Urothelium cell line (cell line): ENCODE data around the gene ZNF629.

Experiments
- DNase-seq: peaks from one replicate; pipeline ENCODE4 v3.0.0; 2011; ENCODE audit warnings: low spot score, mixed read lengths
- FAIRE-seq: peaks from 2 replicates; lab custom pipeline; 2011; peaks lifted over from hg19 to GRCh38; lab: Jason Lieb, UNC

ZNF629 gene

GRCh38 chr16:30786115-30786935, 680 bp downstream of the ZNF629 start:
- peak; percentile 63 for DNase-seq
- no peak for FAIRE-seq

DNA sequence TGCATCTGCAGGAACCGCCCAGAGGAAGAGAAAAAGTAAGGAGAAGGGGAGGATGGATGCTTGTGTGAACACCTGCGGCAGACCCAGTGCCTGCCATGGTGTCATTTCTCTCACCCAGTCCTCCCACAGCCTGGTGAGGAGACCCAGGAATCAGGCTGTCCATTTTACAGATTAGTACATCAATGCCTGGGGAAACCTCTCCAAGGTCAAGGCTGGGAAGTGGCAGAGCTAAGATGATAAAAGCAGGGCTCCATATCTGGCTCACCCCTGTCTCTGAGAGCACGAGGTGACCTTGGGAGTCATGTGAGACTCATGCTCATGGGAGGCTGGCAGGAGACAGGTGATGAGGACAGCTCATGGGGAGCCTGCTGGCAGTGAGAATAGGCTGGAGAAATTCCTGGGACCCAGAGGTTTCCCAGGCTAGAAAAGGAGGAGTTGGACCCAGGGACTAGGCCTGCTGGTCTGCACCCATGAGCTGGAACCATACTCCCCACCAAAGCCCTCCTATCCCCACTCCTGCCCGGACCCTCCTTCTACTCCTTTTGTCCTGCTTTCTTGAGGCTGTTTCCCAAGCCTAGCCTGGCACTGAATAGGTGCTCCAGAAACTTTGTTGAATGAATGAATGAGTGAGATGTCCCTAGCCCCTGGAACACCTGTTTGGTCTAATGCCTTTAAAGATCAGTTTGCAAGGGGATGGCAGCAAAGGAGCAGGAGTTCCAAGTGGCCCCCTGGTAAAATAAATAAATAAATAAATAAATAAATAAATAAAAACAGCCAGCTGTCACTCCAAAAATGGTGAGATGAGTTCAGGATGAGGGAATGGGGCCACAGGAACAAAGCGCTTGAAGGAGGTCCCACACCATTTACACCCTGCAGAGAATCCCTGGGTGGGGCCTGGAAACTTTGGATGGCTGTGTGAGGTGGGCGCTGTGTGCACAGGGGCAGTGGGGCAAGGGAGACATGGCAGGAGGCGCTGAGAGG, 1.6 kb downstream of the ZNF629 start:
- DNase-seq = no peak
- no peak for FAIRE-seq

GRCh38 chr16:30784215-30784614, 2.8 kb downstream of the ZNF629 start:
- FAIRE-seq = no peak

DNA sequence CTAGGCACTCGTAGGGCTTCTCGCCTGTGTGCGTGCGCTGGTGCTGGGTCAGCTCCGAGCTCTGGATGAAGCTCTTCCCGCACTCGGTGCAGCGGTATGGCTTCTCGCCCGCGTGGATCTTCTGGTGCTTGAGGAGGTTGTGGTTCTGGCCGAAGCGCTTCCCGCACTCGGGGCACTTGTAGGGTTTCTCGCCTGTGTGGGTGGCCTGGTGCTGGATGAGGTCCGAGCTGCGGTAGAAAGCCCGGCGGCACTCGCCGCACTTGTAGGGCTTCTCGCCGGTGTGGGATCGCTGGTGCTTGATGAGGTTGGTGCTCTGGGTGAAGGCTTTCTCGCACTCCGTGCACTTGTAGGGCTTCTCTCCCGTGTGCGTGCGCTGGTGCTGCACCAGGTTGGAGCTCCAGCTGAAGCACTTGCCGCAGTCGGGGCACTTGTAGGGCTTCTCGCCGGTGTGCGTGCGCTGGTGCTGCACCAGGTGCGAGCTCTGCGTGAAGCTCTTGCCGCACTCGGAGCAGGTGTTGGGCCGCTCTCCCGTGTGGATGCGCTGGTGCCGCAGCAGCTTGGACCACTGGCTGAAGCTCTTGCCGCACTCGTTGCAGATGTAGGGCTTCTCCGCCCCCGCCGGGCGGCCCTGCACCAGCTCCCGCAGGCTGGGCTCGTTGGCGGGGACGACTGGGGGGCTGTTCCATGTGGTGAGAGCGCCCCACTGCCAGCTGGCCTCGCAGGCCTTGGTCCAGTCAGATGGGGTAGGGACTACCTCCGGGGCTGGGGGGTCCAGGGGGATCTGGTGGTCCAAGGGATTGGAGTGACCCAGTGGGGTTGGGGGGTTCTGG, 3.5 kb downstream of the ZNF629 start:
- no peak for DNase-seq
- no peak for FAIRE-seq

More at GRCh38 chr16:30784215-30784614, 2.8 kb downstream of the ZNF629 start:
- DNase-seq = no peak

- FAIRE-seq (no peak), DNase-seq (no peak)
These were observed 4.3 kb downstream of the ZNF629 start for GRCh38 chr16:30782486-30783279.

DNA sequence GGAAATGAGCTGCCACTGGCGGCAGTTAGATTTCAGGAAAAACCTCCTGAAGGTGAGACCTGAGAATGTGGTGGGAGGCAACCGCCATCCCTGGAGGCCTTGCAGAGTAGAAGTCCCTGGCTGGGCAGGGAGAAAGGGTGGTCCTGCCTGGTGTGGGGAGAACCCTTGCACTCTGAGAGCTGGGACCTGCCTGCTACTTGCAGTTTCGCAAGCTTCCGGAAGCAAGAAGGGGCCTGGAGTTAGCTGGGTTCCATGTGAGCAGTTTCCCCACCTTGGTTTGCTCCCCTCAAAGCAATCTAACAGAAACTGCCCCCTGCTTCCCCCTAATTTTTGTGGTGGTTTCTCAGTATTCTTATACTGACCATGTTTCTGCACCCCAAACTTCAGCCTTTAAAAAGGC, 6.5 kb downstream of the ZNF629 start:
- FAIRE-seq = no peak
- DNase-seq = no peak

DNA sequence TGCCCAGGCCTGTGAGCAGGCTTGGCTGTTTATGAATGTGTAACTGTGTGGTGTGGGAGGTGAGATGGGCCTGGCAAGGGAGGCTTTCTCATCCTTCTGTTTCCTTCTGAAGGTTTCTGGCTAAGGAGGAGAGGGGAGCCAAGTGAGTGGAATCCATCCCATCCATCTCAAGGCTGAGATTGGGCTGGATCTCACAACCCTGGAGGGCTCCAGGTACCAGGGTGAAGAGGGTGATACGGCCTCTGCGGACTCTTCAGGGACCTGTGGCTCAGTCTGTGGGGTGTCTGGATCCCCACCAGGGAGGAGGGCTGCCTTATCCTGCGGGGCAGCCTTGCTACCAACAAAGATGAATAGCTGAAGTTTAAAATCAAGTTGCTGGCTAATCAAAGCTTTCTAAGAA, 7.0 kb downstream of the ZNF629 start:
- no peak for FAIRE-seq
- DNase-seq = no peak

- FAIRE-seq = no peak
- no peak for DNase-seq
These were observed 7.4 kb downstream of the ZNF629 start for GRCh38 chr16:30779596-30779995.

GRCh38 chr16:30778549-30779244, 8.3 kb downstream of the ZNF629 start:
- FAIRE-seq (no peak), DNase-seq (no peak)

GRCh38 chr16:30777591-30778297, 9.3 kb downstream of the ZNF629 start:
- FAIRE-seq (no peak), DNase-seq (no peak)

GRCh38 chr16:30775392-30776188, 11.4 kb downstream of the ZNF629 start:
- no peak for FAIRE-seq
- peak; percentile 89 for DNase-seq

DNA sequence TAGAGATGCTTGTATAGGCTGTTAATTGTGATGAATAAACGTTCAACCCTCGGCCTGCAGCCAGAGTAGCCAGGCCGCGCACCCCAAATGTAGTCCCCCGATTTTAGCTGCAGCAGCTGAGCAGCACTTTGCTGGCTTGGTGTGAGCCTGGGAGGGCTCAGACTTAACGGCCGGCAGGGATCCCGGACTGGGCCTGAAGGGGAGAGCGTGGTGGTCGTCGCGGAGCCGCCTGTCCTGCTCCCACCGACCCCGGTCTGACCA, 11.9 kb downstream of the ZNF629 start:
- DNase-seq (no peak), FAIRE-seq (no peak)

GRCh38 chr16:30774367-30775130, 12.5 kb downstream of the ZNF629 start:
- FAIRE-seq (no peak), DNase-seq (no peak)

DNA sequence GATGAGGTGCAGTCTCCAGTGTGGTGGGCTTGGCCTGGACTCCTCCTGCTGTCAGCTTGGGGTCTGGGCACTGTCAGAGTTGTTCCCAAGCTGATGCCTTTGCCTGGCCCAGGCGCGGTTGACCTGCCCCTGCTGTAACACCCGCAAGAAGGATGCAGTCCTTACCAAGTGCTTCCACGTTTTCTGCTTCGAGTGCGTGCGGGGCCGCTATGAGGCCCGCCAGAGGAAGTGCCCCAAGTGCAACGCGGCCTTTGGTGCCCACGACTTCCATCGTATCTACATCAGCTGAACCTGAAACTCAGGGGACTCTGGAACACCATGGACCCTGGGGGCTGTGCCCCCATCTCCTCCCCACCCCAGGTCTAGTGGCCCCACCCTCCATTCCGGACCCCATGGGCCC, 13.2 kb downstream of the ZNF629 start:
- DNase-seq (no peak), FAIRE-seq (no peak)

GRCh38 chr16:30771726-30772125, 15.3 kb downstream of the ZNF629 start:
- DNase-seq (no peak), FAIRE-seq (no peak)

DNA sequence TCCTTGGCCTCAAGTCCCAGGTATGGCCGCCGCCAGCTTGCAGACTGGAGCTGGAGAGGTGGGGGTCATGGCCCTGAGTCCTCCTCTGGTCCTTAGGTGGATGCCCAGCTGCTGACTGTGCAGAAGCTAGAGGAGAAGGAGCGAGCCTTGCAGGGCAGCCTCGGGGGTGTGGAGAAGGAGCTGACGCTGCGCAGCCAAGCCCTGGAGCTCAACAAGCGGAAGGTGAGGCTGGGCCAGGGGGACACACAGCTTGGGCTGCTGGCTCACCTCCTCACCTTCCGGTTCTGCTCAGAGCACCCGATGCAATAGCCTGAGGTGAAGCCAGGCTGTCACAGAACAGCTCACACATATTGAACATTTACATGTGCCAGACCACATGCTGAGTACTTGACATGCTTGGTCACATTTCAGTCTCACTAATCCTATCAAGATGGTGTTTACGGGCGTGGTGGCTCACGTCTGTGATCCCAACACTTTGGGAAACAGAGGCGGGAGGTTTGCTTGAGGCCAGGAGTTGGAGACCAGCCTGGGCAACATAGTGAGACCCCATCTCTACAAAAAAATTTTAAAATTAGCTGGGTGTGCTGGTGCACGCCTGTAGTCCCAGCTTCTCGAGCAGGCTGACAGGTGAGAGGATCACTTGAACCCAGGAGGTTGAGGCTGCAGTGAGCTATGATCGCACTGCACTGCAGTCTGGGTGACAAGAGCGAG, 17.5 kb downstream of the ZNF629 start:
- FAIRE-seq (no peak), DNase-seq (no peak)
